GM12874 (cell line): ENCODE measurements around the gene HES1.

ENCODE experiments used
- TF ChIP-seq, protein P1 (sequence below): IDR thresholded peaks from 2 replicates; pipeline ENCODE4 v1.5.1; 2011; ENCODE audit warnings: low read depth, mild to moderate bottlenecking, control low read depth, low read length, moderate library complexity; ENCODE audit not compliant: insufficient read depth

HES1 gene

DNA sequence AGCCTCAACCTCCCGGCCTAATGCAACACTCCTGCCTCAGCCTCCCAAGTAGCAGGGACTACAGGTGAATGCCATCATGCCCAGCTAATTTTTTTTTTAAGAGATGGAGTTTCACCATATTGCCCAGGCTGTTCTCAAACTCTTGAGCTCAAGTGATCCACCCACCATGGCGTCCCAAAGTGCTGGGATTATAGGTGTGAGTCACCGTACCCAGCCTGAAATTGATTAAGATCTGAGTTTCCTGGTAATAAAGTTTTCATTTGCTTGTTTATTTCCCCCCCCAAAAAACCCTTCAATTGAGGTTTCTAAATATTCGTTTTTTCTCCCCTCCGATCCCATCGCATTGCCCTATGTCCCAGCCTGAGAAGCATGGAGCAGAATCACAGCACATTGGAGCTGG, 39.0 kb downstream of the HES1 start:
- TF ChIP-seq, protein P1, sequence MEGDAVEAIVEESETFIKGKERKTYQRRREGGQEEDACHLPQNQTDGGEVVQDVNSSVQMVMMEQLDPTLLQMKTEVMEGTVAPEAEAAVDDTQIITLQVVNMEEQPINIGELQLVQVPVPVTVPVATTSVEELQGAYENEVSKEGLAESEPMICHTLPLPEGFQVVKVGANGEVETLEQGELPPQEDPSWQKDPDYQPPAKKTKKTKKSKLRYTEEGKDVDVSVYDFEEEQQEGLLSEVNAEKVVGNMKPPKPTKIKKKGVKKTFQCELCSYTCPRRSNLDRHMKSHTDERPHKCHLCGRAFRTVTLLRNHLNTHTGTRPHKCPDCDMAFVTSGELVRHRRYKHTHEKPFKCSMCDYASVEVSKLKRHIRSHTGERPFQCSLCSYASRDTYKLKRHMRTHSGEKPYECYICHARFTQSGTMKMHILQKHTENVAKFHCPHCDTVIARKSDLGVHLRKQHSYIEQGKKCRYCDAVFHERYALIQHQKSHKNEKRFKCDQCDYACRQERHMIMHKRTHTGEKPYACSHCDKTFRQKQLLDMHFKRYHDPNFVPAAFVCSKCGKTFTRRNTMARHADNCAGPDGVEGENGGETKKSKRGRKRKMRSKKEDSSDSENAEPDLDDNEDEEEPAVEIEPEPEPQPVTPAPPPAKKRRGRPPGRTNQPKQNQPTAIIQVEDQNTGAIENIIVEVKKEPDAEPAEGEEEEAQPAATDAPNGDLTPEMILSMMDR = no peak

DNA sequence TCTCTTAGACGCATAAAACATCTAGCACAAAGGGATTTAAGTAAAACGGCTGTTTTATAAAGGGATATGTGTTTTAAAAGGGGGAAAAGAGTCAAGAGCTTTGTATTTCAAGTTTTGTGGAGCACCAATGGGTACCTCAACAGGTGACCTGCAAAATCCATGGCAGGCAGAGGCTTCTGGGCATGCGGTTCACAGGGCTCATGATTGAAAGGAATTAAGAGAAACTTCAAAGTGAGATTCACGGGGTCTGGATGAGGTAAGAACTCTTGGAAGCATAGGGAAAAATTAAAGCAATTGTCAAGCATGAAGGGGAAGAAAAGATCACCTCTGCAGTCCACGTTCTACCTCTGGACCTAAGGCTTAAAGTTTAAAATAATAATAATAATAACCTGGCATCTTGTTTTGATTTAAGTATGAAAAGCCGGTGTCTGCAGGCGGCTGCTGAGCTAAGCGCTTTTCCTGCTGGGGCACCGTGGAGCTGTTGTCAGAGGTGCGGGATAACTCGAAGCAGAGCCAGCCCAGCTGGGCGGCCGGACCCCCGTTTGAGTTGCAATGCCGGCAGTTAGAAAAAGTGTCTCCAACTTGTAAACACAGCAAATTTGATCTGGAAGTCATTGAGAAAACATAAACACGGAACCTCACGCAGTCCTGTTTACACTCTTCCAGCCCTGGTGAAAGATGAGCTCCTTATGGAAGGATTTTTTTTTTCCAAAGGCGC, 40.5 kb downstream of the HES1 start:
- TF ChIP-seq, protein P1 = no peak

DNA sequence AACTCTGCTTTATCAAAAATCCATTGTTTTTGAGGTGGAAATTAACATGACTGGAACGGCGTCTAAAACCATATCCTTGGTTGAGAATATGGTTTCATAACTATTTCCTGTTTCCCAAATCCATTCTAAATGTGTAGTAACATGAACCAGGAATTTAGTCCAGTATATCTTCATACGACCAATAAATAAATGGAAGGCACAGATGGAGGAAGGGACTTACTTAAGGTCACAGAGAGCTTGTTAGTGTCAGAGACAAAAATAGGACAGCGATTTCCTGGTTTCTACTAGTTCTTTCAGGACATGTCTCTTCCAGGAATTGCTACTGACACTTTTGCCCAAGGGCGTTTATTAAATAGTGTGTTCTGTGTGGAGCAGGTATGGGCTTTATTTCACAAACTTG, 41.2 kb downstream of the HES1 start:
- TF ChIP-seq, protein P1 = no peak

DNA sequence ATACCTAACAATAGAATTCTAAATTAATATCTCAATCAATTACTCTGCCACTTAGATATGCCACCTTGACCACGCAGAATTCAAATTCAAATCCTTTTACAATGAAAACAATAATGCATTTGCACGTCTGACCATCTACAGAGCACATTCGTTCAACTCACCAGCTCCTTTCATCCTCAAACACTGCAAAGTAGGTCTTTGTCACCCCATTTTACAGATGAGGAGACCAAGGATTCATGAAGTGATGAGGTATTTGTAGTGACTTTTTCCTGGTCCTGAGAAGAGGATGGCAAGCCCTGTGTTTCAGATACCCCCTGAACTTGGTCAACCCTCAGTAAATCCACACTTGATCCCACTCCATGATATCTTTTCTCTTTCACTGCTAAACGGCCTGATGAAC, 42.2 kb downstream of the HES1 start:
- TF ChIP-seq, protein P1 = no peak

DNA sequence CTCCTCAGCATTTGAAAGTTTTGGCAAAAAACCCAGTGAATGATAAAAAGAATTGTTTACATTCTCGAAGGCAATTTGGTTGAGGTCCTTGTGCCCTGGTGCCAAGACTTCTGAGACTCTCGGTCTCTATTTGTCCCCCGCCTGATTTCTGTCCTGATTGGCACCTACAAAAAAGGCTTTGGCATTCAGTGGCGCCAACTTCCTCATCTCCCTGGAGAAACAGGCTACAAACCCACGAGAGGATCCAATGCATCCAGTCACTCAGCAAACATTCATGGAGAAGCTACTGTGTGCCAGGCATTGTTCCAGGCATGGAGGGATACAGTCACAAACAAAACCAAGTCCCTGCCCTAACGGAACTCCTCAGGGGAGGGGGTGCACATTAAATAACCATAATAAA, 42.7 kb downstream of the HES1 start:
- TF ChIP-seq, protein P1 = no peak

DNA sequence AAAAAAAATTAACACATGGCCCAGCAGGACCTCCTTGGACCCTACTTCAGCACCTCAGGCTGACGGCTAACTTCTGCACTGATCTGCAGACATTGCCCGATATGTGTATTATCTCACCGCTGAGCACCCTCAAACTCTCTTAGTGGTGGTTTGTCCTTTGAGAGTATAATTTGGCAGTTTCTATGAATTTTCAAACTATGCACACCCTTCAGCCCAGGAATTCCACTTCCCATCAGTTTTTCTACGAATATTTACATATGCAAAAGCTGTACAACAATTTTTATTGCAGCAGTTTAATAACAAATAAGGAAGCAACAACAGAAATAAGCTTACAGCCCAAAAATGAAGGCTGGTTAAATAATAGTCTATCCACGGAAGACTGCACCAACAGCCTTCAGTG, 44.6 kb downstream of the HES1 start:
- TF ChIP-seq, protein P1 = no peak

DNA sequence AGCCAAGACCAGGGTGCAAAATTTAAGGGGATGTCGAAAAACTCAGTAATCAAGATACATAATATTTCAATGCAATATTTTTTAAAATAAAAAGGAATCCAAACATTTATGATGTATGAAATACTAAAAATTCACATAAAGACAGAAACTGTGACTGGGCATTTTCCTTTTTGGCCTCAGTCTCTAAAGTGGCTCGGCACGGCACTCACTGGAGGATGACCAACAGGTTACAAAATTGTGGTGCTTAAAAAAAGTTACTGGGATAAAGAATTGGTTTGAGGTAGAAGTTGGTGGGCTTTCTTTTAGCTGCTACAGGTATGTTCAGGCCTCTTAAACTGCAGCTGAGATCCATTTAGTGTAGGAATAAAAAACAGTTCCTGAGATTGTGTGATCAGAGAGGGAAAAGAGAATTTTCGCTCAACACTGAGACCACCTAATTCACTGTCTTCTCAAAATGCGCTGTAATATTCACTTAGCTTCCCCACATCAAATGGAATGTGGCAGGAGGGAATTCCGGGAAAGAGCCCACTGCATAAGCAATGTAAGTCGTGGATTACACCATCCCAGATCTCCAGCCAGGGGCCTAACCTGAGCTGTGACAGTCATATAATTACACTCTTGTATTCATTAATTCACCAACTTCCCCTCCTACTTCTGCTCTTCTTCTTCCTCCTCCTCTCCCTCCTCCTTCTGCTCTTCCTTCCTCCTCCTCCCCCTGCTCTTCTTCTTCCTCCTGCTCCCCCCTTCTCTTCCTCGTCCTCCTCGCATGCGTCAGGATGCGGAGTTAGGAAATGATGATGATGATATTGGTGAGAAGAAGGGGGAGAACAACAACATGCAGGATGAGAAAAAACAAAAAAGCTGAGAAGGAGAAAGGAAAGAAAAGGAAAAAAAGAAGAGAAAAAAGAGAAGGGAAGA, 45.9 kb downstream of the HES1 start:
- TF ChIP-seq, protein P1 = no peak
